ENCODE results near the gene BBS4. TPM values are rescaled to one million over a fixed set of nuclear protein-coding genes. Genes with fewer than 3 reads are reported as not detected.

BBS4 gene
- total RNA-seq, 4 donors from 2014 or later, result 6.1 to 25.7 (median 16.2) TPM

- no peak for TF ChIP-seq CTCF (IDR thresholded peaks at IDR 0.05)
- DNase-seq (ENCODE audit: low spot score) (no peak), ATAC-seq (ENCODE audit: low FRiP score) (no peak)
These were observed 98.5 kb downstream of the BBS4 start for GRCh38 chr15:72784456-72784876.

GRCh38 chr15:72785432-72785831 lies 99.4 kb downstream of the BBS4 start:
- no peak for TF ChIP-seq CTCF (IDR thresholded peaks at IDR 0.05)
- no peak for ATAC-seq (ENCODE audit: low FRiP score)
- DNase-seq (ENCODE audit: low spot score), result no peak

GRCh38 chr15:72785841-72786240 lies 99.8 kb downstream of the BBS4 start:
- DNase-seq (ENCODE audit: low spot score) (no peak), ATAC-seq (ENCODE audit: low FRiP score) (no peak)
- no peak for TF ChIP-seq CTCF (IDR thresholded peaks at IDR 0.05)

- ATAC-seq (ENCODE audit: low FRiP score) (no peak), DNase-seq (ENCODE audit: low spot score) (no peak)
- TF ChIP-seq CTCF (IDR thresholded peaks at IDR 0.05), result no peak
These were observed 100.2 kb downstream of the BBS4 start for GRCh38 chr15:72786242-72786641.

GRCh38 chr15:72786676-72787345 lies 100.8 kb downstream of the BBS4 start:
- ATAC-seq (ENCODE audit: low FRiP score), result no peak
- DNase-seq (ENCODE audit: low spot score), result no peak
- TF ChIP-seq CTCF (IDR thresholded peaks at IDR 0.05), result no peak

GRCh38 chr15:72787526-72787925 lies 101.5 kb downstream of the BBS4 start:
- no peak for TF ChIP-seq CTCF (IDR thresholded peaks at IDR 0.05)
- DNase-seq (ENCODE audit: low spot score) (no peak), ATAC-seq (ENCODE audit: low FRiP score) (no peak)

Small RNAs within 50 kb of the gene (small RNA-seq; reads per million reads assigned to genes)
- not detected for gene RN7SL853P

Other genes starting within 250 kb of the BBS4 start
- gene ARIH1, start 211.9 kb upstream of the BBS4 start, total RNA-seq, result 10 to 100 TPM; 45.4 to 84.2 (median 63.2) TPM
- gene GOLGA6B, start 31.5 kb upstream of the BBS4 start, total RNA-seq, result not detected
- gene HIGD2B, start within 50 bp of the BBS4 start, total RNA-seq, result not detected
- 10 to 100 TPM; 45.7 to 93.2 (median 61.1) TPM for gene ADPGK, start 97.6 kb downstream of the BBS4 start, total RNA-seq